ENCODE measurements around the gene TTC9. TPM values are rescaled to one million over a fixed set of nuclear protein-coding genes. Genes with fewer than 3 reads are reported as not detected.

TTC9 gene
- total and polyA plus RNA-seq, 12 donors, result 0.74 to 4.1 (median 1.7) TPM

- no peak for TF ChIP-seq POLR2A (IDR thresholded peaks at IDR 0.05)
- TF ChIP-seq CTCF (IDR thresholded peaks at IDR 0.05), result no peak
- intact Hi-C loops (cut with DNase I), result no loop called here
- no peak overlapping the region for H3K27ac ChIP-seq
- no peak overlapping the region for H3K4me3 ChIP-seq
- H3K9me3 ChIP-seq (replicated peaks in 1 of 3), result no peaks in the 10 kb centered on the region
- 73 to 91% (median 88%) methylated on average over 3 to 6 of the region's 6 CpGs for WGBS, 4 donors
- no peaks in the 10 kb centered on the region for H3K27me3 ChIP-seq
- no peaks in the 10 kb centered on the region for H3K4me1 ChIP-seq (replicated peaks in 1 of 2)
- H3K36me3 ChIP-seq (replicated peaks in 1 of 2), result no peaks in the 10 kb centered on the region
- no peak for DNase-seq
Observed at GRCh38 chr14:70677341-70677740, 35.6 kb downstream of the TTC9 start.

- 93 to 98% (median 96%) methylated on average over 2 of the region's 2 CpGs for WGBS, 4 donors
- no peak for DNase-seq
- no peak overlapping the region for H3K4me3 ChIP-seq
- intact Hi-C loops (cut with DNase I), result no loop called here
- H3K9me3 ChIP-seq (replicated peaks in 1 of 3), result no peaks in the 10 kb centered on the region
- no peaks in the 10 kb centered on the region for H3K36me3 ChIP-seq (replicated peaks in 1 of 2)
- no peaks in the 10 kb centered on the region for H3K27me3 ChIP-seq
- TF ChIP-seq CTCF (IDR thresholded peaks at IDR 0.05) (no peak), POLR2A (IDR thresholded peaks at IDR 0.05) (no peak)
- H3K4me1 ChIP-seq (replicated peaks in 1 of 2), result no peaks in the 10 kb centered on the region
- H3K27ac ChIP-seq, result no peak overlapping the region
Observed at GRCh38 chr14:70680748-70681147, 39.0 kb downstream of the TTC9 start.

GRCh38 chr14:70683983-70684382 lies 42.3 kb downstream of the TTC9 start:
- H3K4me3 ChIP-seq, result no peak overlapping the region
- H3K9me3 ChIP-seq (replicated peaks in 1 of 3), result no peaks in the 10 kb centered on the region
- intact Hi-C loops (cut with DNase I), result no loop called here
- no peak for DNase-seq
- TF ChIP-seq CTCF (IDR thresholded peaks at IDR 0.05) (no peak), POLR2A (IDR thresholded peaks at IDR 0.05) (no peak)
- H3K27ac ChIP-seq, result no peak overlapping the region
- H3K27me3 ChIP-seq, result no peaks in the 10 kb centered on the region
- 16 to 33% (median 28%) methylated on average over 6 of the region's 6 CpGs for WGBS, 4 donors
- H3K36me3 ChIP-seq (replicated peaks in 1 of 2), result no peaks in the 10 kb centered on the region
- no peaks in the 10 kb centered on the region for H3K4me1 ChIP-seq (replicated peaks in 1 of 2)

- no peak for DNase-seq
- no peaks in the 10 kb centered on the region for H3K9me3 ChIP-seq (replicated peaks in 1 of 3)
- intact Hi-C loops (cut with DNase I), result no loop called here
- 70 to 81% (median 77%) methylated on average over 7 of the region's 7 CpGs for WGBS, 4 donors
- H3K4me1 ChIP-seq (replicated peaks in 1 of 2), result no peaks in the 10 kb centered on the region
- no peaks in the 10 kb centered on the region for H3K36me3 ChIP-seq (replicated peaks in 1 of 2)
- H3K4me3 ChIP-seq, result no peak overlapping the region
- H3K27me3 ChIP-seq, result no peaks in the 10 kb centered on the region
- TF ChIP-seq POLR2A (IDR thresholded peaks at IDR 0.05) (no peak), CTCF (IDR thresholded peaks at IDR 0.05) (no peak)
- no peak overlapping the region for H3K27ac ChIP-seq
Observed at GRCh38 chr14:70685474-70686197, 43.9 kb downstream of the TTC9 start.
